Islet precursor cell (in vitro differentiated cells): ENCODE measurements around the gene SORCS2.
"Not testable (repeated sequence)": the region's sequence is repeated elsewhere in the genome, so short reads cannot be mapped to it uniquely, and the experiment has no call there.

Experiments used
- DNase-seq: peaks from one replicate; pipeline ENCODE4 v3.0.0-alpha.2; 2018

SORCS2 gene

DNA sequence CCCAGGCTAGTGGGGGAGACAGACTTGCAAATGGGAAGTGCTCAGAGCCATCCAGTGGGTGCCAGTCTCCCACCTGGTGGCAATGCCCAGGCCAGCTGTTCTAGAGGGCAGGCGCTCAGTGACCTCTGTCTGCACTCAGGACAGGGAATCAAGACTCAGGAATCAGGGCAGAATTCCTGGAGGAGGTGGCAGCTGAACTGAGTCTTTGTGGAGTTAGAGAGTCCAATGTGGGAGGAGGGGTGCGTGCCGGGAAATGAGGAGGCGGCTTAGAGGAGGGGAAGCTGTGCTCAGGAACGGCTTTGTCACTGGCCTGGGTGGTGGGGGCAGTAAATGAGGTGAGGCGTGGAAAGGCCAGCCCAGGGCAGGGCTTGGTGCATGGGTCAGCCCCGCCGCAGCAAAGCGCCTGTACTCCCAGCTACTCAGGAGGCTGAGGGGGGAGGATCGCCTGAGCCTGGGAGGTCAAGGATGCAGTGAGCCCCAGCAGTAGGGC is 31.3 kb upstream of the SORCS2 start:
- peak; percentile 30 for DNase-seq

DNA sequence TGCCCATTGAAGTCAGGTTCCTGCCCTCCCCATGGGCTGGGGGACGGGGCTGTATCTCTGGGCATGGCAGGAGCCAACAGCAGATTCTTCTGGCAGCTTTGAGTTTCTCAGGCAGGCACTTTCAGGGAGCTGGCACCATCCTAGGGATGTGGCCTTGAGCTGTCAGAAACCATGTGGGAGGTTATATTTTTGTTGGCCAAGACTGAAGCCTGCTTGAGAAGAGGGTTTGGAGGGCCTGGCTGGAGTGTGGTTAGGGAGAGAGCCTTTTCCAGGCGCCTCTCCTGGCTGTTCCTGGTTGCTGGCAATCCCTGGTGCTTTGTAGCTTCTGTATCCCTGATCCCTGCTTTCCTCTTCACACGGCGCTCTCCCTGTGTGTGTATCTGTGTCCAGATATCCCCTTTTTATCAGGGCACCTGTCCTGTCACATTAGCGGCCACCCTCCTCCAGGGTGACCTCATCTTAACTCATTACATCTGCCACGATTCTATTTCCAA is 30.6 kb upstream of the SORCS2 start:
- peak; percentile 32 for DNase-seq

DNA sequence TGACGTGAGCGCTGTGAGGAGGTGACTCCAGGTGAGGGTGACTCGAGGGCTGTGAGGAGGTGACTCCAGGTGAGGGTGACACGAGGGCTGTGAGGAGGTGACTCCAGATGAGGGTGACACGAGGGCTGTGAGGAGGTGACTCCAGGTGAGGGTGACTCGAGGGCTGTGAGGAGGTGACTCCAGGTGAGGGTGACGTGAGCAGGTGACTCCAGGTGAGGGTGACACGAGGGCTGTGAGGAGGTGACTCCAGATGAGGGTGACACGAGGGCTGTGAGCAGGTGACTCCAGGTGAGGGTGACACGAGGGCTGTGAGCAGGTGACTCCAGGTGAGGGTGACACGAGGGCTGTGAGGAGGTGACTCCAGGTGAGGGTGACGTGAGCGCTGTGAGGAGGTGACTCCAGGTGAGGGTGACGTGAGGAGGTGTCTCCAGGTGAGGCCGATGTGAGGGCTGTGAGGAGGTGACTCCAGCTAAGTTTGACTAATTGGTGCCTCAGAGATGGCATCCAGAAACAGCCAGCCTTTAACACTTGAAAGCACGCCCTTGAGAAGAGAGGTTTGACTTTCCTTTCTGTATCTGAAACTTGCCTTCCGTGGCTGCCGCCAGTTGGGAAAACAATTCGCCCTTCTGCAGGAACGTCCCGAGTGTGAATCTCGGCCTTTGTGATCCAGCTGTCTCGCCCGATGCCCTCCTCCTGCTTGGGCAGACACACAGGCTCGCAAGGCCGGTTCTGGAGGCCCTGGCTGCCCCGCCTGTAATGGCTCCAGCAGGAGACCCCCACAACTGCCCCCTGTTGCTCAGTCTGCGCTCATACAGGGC is 27.1 kb upstream of the SORCS2 start:
- not testable (repeated sequence) for DNase-seq

- DNase-seq = peak; percentile 29
Measured at GRCh38 chr4:7165874-7166201, 26.5 kb upstream of the SORCS2 start.

DNA sequence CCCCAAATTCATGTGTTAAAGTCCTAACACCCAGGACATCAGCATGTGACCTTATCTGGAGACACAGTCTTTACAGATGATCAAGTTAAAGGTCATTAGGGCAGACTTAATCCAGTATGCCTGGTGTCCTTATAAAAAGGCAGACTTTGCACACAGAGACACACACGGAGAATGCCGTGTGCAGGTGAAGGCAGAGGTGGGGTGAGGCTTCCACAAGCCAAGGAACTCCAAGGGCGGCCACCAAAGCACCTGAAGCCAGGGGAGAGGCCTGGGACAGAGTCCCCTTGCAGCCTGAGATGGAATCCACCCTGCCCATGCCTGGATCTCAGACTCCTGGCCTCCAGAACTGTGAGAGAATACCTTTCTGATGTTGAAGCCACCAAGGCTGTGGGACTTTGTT is 26.1 kb upstream of the SORCS2 start:
- peak; percentile 12 for DNase-seq

- DNase-seq = peak; percentile 54
Measured at GRCh38 chr4:7166981-7167700, 25.2 kb upstream of the SORCS2 start.

DNA sequence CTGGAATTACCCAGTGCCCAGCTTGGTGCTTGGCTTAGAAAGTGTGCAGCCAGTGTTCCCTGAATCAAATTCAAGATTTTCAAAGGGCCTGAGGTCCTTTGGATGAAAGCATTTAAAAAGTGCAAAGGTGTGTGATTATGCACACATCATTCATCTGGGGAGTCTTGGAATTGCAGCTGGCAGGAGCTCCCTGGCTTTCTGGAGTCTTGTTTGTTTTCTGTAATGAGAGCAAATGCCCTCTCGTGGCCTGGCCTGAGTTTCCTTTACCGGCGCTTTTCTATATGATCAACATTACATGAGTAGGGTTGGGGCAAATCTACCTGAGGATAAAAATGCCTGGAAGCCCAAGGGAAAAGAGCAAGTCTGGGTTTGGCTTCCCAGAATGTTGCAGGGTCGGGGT is 24.6 kb upstream of the SORCS2 start:
- DNase-seq = peak; percentile 34

GRCh38 chr4:7168106-7168505 is 24.2 kb upstream of the SORCS2 start:
- DNase-seq = peak; percentile 40

DNA sequence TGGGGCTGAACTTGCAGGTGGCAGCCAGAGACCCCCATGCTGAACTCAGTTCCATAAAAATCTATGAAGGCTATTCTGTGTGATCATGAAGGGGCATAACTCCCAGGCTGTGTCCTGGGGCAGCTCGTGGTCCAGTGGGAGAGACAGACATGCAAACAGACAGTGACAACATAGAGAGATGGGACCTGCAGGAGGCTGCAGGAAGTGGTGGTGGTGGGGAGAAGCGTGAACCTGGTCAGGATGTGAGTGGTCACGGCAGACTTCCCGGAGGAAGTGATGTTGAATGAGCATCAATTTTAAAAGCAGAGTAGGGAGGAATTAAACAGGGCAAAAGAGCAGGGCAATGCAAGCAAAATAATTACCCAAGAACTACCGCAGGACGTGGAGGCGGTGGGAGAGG is 23.2 kb upstream of the SORCS2 start:
- DNase-seq = peak; percentile 37

GRCh38 chr4:7170012-7170411 is 22.3 kb upstream of the SORCS2 start:
- DNase-seq = peak; percentile 40

GRCh38 chr4:7171191-7171900 is 21.0 kb upstream of the SORCS2 start:
- peak; percentile 76 for DNase-seq

DNA sequence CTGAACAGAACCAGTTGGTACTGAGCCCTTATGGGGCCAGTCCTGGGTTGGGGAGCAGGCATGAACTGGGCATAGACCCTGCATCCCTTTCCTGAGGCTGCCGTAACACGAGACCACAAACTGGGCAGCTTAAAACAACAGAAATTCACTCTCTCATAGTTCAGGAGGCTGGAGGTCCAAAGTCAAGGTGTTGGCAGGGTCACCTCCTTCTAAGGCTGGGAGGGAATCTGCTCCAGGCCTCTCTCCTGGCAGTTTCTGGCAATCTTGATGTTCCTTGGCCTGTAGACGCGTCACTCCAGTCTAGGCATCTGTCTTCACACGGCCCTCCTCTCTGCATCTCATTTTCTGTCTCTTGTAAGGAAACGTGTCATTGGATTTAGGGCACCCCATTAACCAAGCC is 19.8 kb upstream of the SORCS2 start:
- no peak for DNase-seq

GRCh38 chr4:7172946-7173345 is 19.4 kb upstream of the SORCS2 start:
- DNase-seq = peak; percentile 26

DNA sequence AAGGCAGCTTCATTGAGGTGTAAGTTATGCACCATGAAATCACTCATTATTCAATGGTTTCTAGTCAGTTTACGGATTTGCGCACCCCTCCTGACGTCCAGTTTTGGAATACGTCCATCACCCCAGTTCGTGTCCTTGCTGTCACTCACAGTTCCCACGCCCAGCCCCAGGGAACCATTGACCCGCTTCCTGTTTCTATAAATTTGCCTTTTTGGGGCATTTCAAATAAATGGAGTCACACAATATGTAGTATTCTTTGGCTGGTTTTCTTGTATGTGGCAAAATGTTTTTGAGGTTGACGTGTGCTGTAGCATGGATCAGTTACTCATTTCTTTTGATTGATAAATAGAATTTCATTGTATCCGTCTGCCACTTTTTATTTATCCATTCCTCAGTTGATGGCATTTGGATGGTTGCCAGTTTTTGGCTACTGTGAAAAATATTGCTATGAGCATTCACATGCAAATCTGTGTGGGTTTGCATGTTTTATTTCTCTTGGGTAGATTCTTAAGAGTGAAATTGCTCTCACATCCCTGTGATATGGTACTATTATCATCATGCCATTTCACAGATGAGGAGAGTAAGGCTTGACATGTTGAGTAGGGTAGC is 18.4 kb upstream of the SORCS2 start:
- no peak for DNase-seq

GRCh38 chr4:7179158-7179557 is 13.2 kb upstream of the SORCS2 start:
- DNase-seq = no peak

DNA sequence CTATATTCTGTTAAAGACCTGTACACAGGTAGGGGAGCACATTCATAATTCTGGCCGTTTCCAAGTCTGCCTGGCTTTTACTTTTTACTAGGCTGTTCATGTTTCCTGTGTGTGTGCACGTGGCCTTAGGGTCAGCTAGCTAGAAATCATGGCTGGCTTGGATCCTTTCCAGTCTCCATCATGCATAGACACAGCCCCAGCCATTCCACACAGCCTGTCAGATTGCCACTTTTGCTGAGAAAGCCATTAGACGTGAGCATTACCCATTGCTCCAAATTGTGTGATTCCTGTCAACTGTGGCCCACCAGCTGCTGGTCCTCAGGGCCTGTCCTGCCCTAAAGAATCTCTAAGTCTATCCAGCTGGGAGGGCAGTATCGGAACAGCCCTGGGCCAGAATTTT is 11.4 kb upstream of the SORCS2 start:
- DNase-seq = peak; percentile 25

- peak; percentile 15 for DNase-seq
Measured at GRCh38 chr4:7182616-7183015, 9.7 kb upstream of the SORCS2 start.

- peak; percentile 30 for DNase-seq
Measured at GRCh38 chr4:7183161-7183560, 9.2 kb upstream of the SORCS2 start.

- DNase-seq = peak; percentile 22
Measured at GRCh38 chr4:7183780-7184460, 8.4 kb upstream of the SORCS2 start.

GRCh38 chr4:7185487-7186030 is 6.8 kb upstream of the SORCS2 start:
- DNase-seq = peak; percentile 31

DNA sequence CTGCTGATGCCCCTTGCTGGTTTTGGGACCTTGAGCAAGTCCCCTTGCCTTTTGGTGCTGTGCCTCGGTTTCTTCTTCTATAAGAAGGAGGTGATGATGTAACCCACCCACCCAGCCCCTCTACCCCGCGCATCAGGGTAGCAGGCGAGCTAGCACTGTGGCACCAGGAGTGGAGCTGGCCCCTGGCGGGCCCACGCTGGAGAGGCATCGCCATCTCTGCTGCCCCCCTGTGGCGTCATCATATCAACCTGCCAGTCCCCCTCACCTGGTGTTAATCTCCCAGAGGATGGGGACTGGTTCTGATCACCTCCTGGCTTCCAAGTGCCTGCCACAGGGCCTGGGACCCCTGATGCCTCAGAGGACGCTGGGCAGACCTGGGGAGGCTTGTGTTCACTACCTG is 6.3 kb upstream of the SORCS2 start:
- DNase-seq = peak; percentile 60
